HG03442 (cell line): ENCODE data around the gene SELENOS.
"Not testable (repeated sequence)": the region's sequence is repeated elsewhere in the genome, so short reads cannot be mapped to it uniquely, and the experiment has no call there.

Experiments
- ATAC-seq: cut with Tn5 transposase; IDR thresholded peaks from one replicate; pipeline ENCODE4 v1.9.1; 2021; ENCODE audit warnings: mild to moderate bottlenecking, moderate library complexity; ENCODE audit not compliant: unreplicated experiment

Gene SELENOS

GRCh38 chr15:101310161-101310480 is 32.8 kb upstream of the SELENOS start:
- no peak for ATAC-seq

- no peak for ATAC-seq
These were observed 32.3 kb upstream of the SELENOS start for GRCh38 chr15:101309436-101310160.

GRCh38 chr15:101308604-101309435 is 31.5 kb upstream of the SELENOS start:
- ATAC-seq: no peak

GRCh38 chr15:101307897-101308603 is 30.8 kb upstream of the SELENOS start:
- no peak for ATAC-seq

GRCh38 chr15:101307048-101307896 is 30.0 kb upstream of the SELENOS start:
- no peak for ATAC-seq

GRCh38 chr15:101306341-101307047 is 29.2 kb upstream of the SELENOS start:
- no peak for ATAC-seq

GRCh38 chr15:101305820-101306255 is 28.6 kb upstream of the SELENOS start:
- no peak for ATAC-seq

GRCh38 chr15:101303408-101303807 is 26.1 kb upstream of the SELENOS start:
- no peak for ATAC-seq

GRCh38 chr15:101296418-101297405 is 19.4 kb upstream of the SELENOS start:
- no peak for ATAC-seq

GRCh38 chr15:101295607-101296161 is 18.4 kb upstream of the SELENOS start:
- ATAC-seq: no peak

- peak; percentile 72 for ATAC-seq
These were observed 17.7 kb upstream of the SELENOS start, which contains the start of gene SNRPA1 for GRCh38 chr15:101294731-101295606. SNRPA1 (minus strand) TSS chr15:101295248; CDS start chr15:101295178, 70 bp downstream.

GRCh38 chr15:101293122-101293521 is 15.8 kb upstream of the SELENOS start:
- no peak for ATAC-seq

- ATAC-seq: no peak
These were observed 11.7 kb upstream of the SELENOS start for GRCh38 chr15:101288905-101289513.

GRCh38 chr15:101287342-101287741 is 10.1 kb upstream of the SELENOS start:
- not testable (repeated sequence) for ATAC-seq

- ATAC-seq: no peak
These were observed 9.3 kb upstream of the SELENOS start for GRCh38 chr15:101286471-101287114.

- no peak for ATAC-seq
These were observed 6.6 kb upstream of the SELENOS start for GRCh38 chr15:101283931-101284330.

GRCh38 chr15:101280007-101280406 is 2.7 kb upstream of the SELENOS start:
- ATAC-seq: no peak
